K562 (cell line): ENCODE results near the gene INSIG1. TPM values are rescaled to one million over a fixed set of nuclear protein-coding genes. Genes with fewer than 3 reads are reported as not detected.

ENCODE experiments used
- polyA plus RNA-seq, 8 experiments: library from polyadenylated mRNA; depleted of rRNA in 4 of 8; stranded (reverse) in 5 of 8; unstranded in 3 of 8; fragments of >200 nt; fragmentation: Nextera tagmentation in 2 of 8; fragmentation: Illumina TruSeq in 1 of 8; extraction: Ambion mirVana in 2 of 8; extraction: Trizol in 1 of 8; gene quantifications; 2 replicates each; pipeline versions ENCODE4 v1.2.1 to v1.2.3, GENCODE V29; 2011 to 2014; ENCODE audit warnings: inconsistent platforms in 1 of 8, missing spikeins in 1 of 8
- total RNA-seq, 7 experiments: library from RNA; depleted of rRNA in 6 of 7; stranded (reverse); fragments of >200 nt in 6 of 7; fragmentation: Illumina TruSeq in 2 of 7; extraction: Trizol in 2 of 7; gene quantifications; 2 replicates each; pipeline versions ENCODE4 v1.2.1 to v1.2.3, GENCODE V29; 2011 to 2021; ENCODE audit warnings: low replicate concordance in 1 of 7

INSIG1 gene
- total and polyA plus RNA-seq, 9 of the 15 experiments (the other 6 are each of a cell fraction or from before 2014, with no cell fraction given), result 57.1 to 787 (median 238) TPM

Other genes starting within 250 kb of the INSIG1 start
- gene HTR5A, start 227.6 kb upstream of the INSIG1 start, total RNA-seq (2014; rRNA removed), result not detected in 2 replicates
- not detected in 2 replicates for gene HTR5A, start 227.6 kb upstream of the INSIG1 start, total RNA-seq (2014; rRNA removed; fragmentation: Illumina TruSeq; extraction: Trizol)
- not detected in 2 replicates for gene HTR5A, start 227.6 kb upstream of the INSIG1 start, total RNA-seq (2015; rRNA removed; fragmentation: Illumina TruSeq; extraction: Trizol)
- gene HTR5A, start 227.6 kb upstream of the INSIG1 start, total RNA-seq (2021), result not detected in 2 replicates
- 0.06 TPM in 1 of 2 replicates, not detected in the other for gene HTR5A, start 227.6 kb upstream of the INSIG1 start, polyA plus RNA-seq (2011; rRNA removed)
- gene HTR5A, start 227.6 kb upstream of the INSIG1 start, polyA plus RNA-seq (2014; fragmentation: Illumina TruSeq; extraction: Trizol), result not detected in 2 replicates
- gene HTR5A, start 227.6 kb upstream of the INSIG1 start, polyA plus RNA-seq (2014; fragmentation: Nextera tagmentation; extraction: Ambion mirVana), result not detected
- not detected in 2 replicates for gene HTR5A, start 227.6 kb upstream of the INSIG1 start, polyA plus RNA-seq (2014; rRNA removed)
- gene EN2, start 160.3 kb downstream of the INSIG1 start, total RNA-seq (2014; rRNA removed), result 0.08 TPM in 1 of 2 replicates, not detected in the other
- not detected in 2 replicates for gene EN2, start 160.3 kb downstream of the INSIG1 start, total RNA-seq (2014; rRNA removed; fragmentation: Illumina TruSeq; extraction: Trizol)
- gene EN2, start 160.3 kb downstream of the INSIG1 start, total RNA-seq (2015; rRNA removed; fragmentation: Illumina TruSeq; extraction: Trizol), result not detected in 2 replicates
- 0.04 TPM in 1 of 2 replicates, not detected in the other for gene EN2, start 160.3 kb downstream of the INSIG1 start, total RNA-seq (2021)
- gene EN2, start 160.3 kb downstream of the INSIG1 start, polyA plus RNA-seq (2011; rRNA removed), result not detected in 2 replicates
- 0.04 TPM in 1 of 2 replicates, not detected in the other for gene EN2, start 160.3 kb downstream of the INSIG1 start, polyA plus RNA-seq (2014; fragmentation: Illumina TruSeq; extraction: Trizol)
- not detected for gene EN2, start 160.3 kb downstream of the INSIG1 start, polyA plus RNA-seq (2014; fragmentation: Nextera tagmentation; extraction: Ambion mirVana)
- 0.04 and 0.07 TPM in 2 replicates for gene EN2, start 160.3 kb downstream of the INSIG1 start, polyA plus RNA-seq (2014; rRNA removed)
- not detected in 2 replicates for gene CNPY1, start 248.7 kb downstream of the INSIG1 start, total RNA-seq (2014; rRNA removed)
- gene CNPY1, start 248.7 kb downstream of the INSIG1 start, total RNA-seq (2014; rRNA removed; fragmentation: Illumina TruSeq; extraction: Trizol), result not detected in 2 replicates
- gene CNPY1, start 248.7 kb downstream of the INSIG1 start, total RNA-seq (2015; rRNA removed; fragmentation: Illumina TruSeq; extraction: Trizol), result not detected in 2 replicates
- not detected in 2 replicates for gene CNPY1, start 248.7 kb downstream of the INSIG1 start, total RNA-seq (2021)
- not detected in 2 replicates for gene CNPY1, start 248.7 kb downstream of the INSIG1 start, polyA plus RNA-seq (2011; rRNA removed)
- gene CNPY1, start 248.7 kb downstream of the INSIG1 start, polyA plus RNA-seq (2014; fragmentation: Illumina TruSeq; extraction: Trizol), result not detected in 2 replicates
- not detected for gene CNPY1, start 248.7 kb downstream of the INSIG1 start, polyA plus RNA-seq (2014; fragmentation: Nextera tagmentation; extraction: Ambion mirVana)
- gene CNPY1, start 248.7 kb downstream of the INSIG1 start, polyA plus RNA-seq (2014; rRNA removed), result not detected in 2 replicates